ENCODE measurements around the gene CALHM3.

Gene CALHM3

DNA sequence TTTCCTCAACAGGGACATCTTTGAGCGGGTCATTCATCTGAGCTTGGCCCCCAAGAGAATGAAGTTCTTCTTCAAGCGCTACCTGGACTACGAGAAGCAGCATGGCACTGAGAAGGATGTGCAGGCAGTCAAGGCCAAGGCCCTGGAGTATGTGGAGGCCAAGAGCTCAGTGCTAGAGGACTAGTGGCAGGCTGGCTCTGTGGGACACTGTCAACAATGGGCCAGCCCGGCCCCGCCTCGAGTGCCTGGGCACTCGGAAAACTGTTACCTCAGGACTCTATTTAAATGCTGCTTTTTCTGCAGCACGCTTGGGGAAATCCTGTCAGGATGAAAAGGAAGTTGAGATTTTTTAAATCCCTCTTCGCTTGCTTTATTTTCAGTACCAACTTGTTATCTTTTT lies 33.7 kb downstream of the CALHM3 start:
- no peaks in the 10 kb centered on the region for H3K9me2 ChIP-seq (ENCODE audit: low read depth, low read length)
- no peaks in the 10 kb centered on the region for H3K4me1 ChIP-seq (ENCODE audit: insufficient read depth, low read length, severe bottlenecking)
- no peak overlapping the region for H3K4me2 ChIP-seq (ENCODE audit: low read length)
- H3K9me3 ChIP-seq (ENCODE audit: low read length): no peaks in the 10 kb centered on the region
- no peaks in the 10 kb centered on the region for H3F3A ChIP-seq (ENCODE audit: insufficient read depth, low read length)
- H3K27me3 ChIP-seq (ENCODE audit: insufficient read depth, low read length): no peaks in the 10 kb centered on the region
- TF ChIP-seq CTCF (IDR thresholded peaks at IDR 0.05; ENCODE audit: low read length) (no peak), EZH2 (IDR thresholded peaks at IDR 0.05; ENCODE audit: borderline replicate concordance, low read length) (no peak)
- no peak overlapping the region for H2AFZ ChIP-seq (ENCODE audit: low read length)
- H3K9ac ChIP-seq (ENCODE audit: low read length): no peak overlapping the region
- H4K20me1 ChIP-seq (ENCODE audit: insufficient read depth, low read length): no peaks in the 10 kb centered on the region
- no peaks in the 10 kb centered on the region for H3K79me2 ChIP-seq (ENCODE audit: insufficient read depth, low read length)
- H3K27ac ChIP-seq (ENCODE audit: low read depth, low read length, poor library complexity, severe bottlenecking): no peak overlapping the region
- H3K4me3 ChIP-seq (ENCODE audit: low read depth, low read length, poor library complexity, severe bottlenecking): no peak overlapping the region
- peaks cover 82% of the 10 kb centered on the region for H3K36me3 ChIP-seq (ENCODE audit: insufficient read depth, low read length)

DNA sequence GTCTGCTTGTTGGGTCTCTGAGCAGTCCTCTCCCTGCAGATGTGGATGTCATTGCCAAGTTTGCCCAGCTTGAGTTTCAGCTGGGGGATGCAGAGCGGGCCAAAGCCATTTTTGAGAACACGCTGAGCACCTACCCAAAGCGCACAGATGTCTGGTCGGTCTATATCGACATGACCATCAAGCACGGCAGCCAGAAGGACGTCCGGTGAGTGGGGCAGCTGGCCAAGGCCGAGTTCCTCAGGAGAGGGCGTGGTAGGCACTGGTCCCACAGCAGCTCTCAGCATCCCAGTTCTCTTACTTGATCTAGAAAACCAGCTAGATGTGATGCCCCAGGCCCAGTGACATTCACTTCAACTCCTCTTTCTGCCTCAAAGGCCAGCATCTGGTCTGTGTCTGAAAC lies 34.6 kb downstream of the CALHM3 start:
- no peaks in the 10 kb centered on the region for H3K9me3 ChIP-seq (ENCODE audit: low read length)
- no peaks in the 10 kb centered on the region for H3K4me1 ChIP-seq (ENCODE audit: insufficient read depth, low read length, severe bottlenecking)
- H3K79me2 ChIP-seq (ENCODE audit: insufficient read depth, low read length): no peaks in the 10 kb centered on the region
- peaks cover 91% of the 10 kb centered on the region for H3K36me3 ChIP-seq (ENCODE audit: insufficient read depth, low read length)
- H3K9me2 ChIP-seq (ENCODE audit: low read depth, low read length): no peaks in the 10 kb centered on the region
- H3K4me3 ChIP-seq (ENCODE audit: low read depth, low read length, poor library complexity, severe bottlenecking): no peak overlapping the region
- H3K4me2 ChIP-seq (ENCODE audit: low read length): no peak overlapping the region
- TF ChIP-seq EZH2 (IDR thresholded peaks at IDR 0.05; ENCODE audit: borderline replicate concordance, low read length): no peak
- no peak for TF ChIP-seq CTCF (IDR thresholded peaks at IDR 0.05; ENCODE audit: low read length)
- H3K9ac ChIP-seq (ENCODE audit: low read length): no peak overlapping the region
- no peak overlapping the region for H3K27ac ChIP-seq (ENCODE audit: low read depth, low read length, poor library complexity, severe bottlenecking)
- no peaks in the 10 kb centered on the region for H3F3A ChIP-seq (ENCODE audit: insufficient read depth, low read length)
- no peaks in the 10 kb centered on the region for H3K27me3 ChIP-seq (ENCODE audit: insufficient read depth, low read length)
- H2AFZ ChIP-seq (ENCODE audit: low read length): no peak overlapping the region
- no peaks in the 10 kb centered on the region for H4K20me1 ChIP-seq (ENCODE audit: insufficient read depth, low read length)

DNA sequence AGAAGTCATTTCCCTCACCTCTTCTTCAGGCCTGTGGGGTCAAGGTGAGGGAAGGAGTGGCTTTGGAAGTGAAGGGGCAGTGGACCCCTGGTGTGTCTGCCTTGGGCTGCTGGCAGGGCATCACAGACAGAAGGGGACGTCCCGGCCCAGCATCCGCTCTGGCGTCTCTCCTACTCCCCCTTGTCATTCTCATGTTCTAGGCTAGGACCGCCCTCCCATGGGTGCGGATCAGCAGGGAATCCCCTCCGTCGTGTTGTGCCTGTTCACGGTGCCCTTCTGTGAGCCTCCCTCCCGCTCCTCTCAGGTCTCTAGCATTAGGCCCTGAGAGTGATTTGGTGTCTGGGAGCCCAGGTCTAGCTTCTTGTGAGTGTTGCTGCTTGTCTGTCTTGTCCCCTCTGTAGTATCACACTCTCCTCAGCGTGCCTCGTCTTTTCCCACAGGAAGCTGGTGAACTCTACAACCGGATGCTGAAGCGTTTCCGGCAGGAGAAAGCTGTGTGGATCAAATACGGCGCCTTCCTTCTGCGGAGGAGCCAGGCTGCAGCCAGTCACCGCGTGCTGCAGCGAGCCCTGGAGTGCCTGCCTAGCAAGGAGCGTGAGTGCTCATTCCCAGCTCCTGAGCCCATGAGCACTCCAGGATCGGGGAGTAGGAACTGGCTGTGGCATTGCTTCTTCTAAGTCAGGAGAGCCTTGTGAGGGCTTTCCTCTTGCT lies 35.4 kb downstream of the CALHM3 start:
- TF ChIP-seq EZH2 (IDR thresholded peaks at IDR 0.05; ENCODE audit: borderline replicate concordance, low read length): no peak
- TF ChIP-seq CTCF (IDR thresholded peaks at IDR 0.05; ENCODE audit: low read length): no peak
- Histone ChIP-seq H3K9me3 (ENCODE audit: low read length) (no peaks in the 10 kb centered on the region), H3K27ac (ENCODE audit: low read depth, low read length, poor library complexity, severe bottlenecking) (no peak overlapping the region), H3K4me3 (ENCODE audit: low read depth, low read length, poor library complexity, severe bottlenecking) (no peak overlapping the region), H2AFZ (ENCODE audit: low read length) (no peak overlapping the region), H3K27me3 (ENCODE audit: insufficient read depth, low read length) (no peaks in the 10 kb centered on the region), H4K20me1 (ENCODE audit: insufficient read depth, low read length) (no peaks in the 10 kb centered on the region), H3K36me3 (ENCODE audit: insufficient read depth, low read length) (peaks cover 90% of the 10 kb centered on the region), H3K9me2 (ENCODE audit: low read depth, low read length) (no peaks in the 10 kb centered on the region), H3F3A (ENCODE audit: insufficient read depth, low read length) (no peaks in the 10 kb centered on the region), H3K4me2 (ENCODE audit: low read length) (no peak overlapping the region), H3K4me1 (ENCODE audit: insufficient read depth, low read length, severe bottlenecking) (no peaks in the 10 kb centered on the region), H3K9ac (ENCODE audit: low read length) (no peak overlapping the region), H3K79me2 (ENCODE audit: insufficient read depth, low read length) (no peaks in the 10 kb centered on the region)

All from OCI-LY1 (cell line).